ENCODE measurements around the gene ABO. TPM values are rescaled to one million over a fixed set of nuclear protein-coding genes. Genes with fewer than 3 reads are reported as not detected.

Gene ABO
- total and polyA plus RNA-seq, 2 of the 8 experiments (the other 6 are each of a cell fraction or from before 2014, with no cell fraction given) = 0.03 TPM; not detected in 1

GRCh38 chr9:133315997-133316396, 41.0 kb upstream of the ABO start:
- no peak overlapping the region for H3K23ac ChIP-seq (ENCODE audit: insufficient read length)
- H3K27me3 ChIP-seq (replicated peaks in 1 of 4; ENCODE audit: control insufficient read depth in 3 of 4, extremely low read depth in 1 of 4, insufficient read depth in 3 of 4, low read length in 3 of 4) = no peaks in the 10 kb centered on the region
- no peak overlapping the region for H3K18ac ChIP-seq (ENCODE audit: extremely low read depth, low read length)
- no peaks in the 10 kb centered on the region for H3K23me2 ChIP-seq (ENCODE audit: low read depth, low read length)
- no peak overlapping the region for H2BK5ac ChIP-seq (ENCODE audit: low read depth, low read length)
- no peak overlapping the region for H4K5ac ChIP-seq (ENCODE audit: insufficient read length, low read depth, low read length)
- no peaks in the 10 kb centered on the region for H4K20me1 ChIP-seq (replicated peaks in 1 of 2; ENCODE audit: control insufficient read depth in 1 of 2, insufficient read depth in 2 of 2, low read length in 2 of 2)
- H3K4ac ChIP-seq (replicated peaks; ENCODE audit: insufficient read length, low read depth, low read length) = no peak overlapping the region
- no peak for FAIRE-seq
- 73% methylated on average over 2 of the region's 2 CpGs; no CpG with 5 or more reads in 1 of the 2 experiments for WGBS, 2 experiments (ENCODE audit: extremely low coverage in 1 of 2, insufficient coverage in 1 of 2, insufficient read length in 1 of 2, insufficient replicate concordance in 2 of 2, low coverage in 1 of 2, low lambda C conversion rate in 2 of 2, missing lambda C conversion rate in 1 of 2)
- H3K14ac ChIP-seq (ENCODE audit: insufficient read length) = no peak overlapping the region
- no peak overlapping the region for H2BK20ac ChIP-seq (ENCODE audit: low read length)
- H3K4me1 ChIP-seq (replicated peaks in 1 of 4; ENCODE audit: control insufficient read depth in 3 of 4, insufficient read depth in 4 of 4, low read length in 3 of 4) = no peaks in the 10 kb centered on the region
- TF ChIP-seq SAP30 (IDR thresholded peaks at IDR 0.05; ENCODE audit: insufficient read depth, insufficient replicate concordance, low read length) = no peak
- no peak for TF ChIP-seq CTCF (IDR thresholded peaks at IDR 0.05; ENCODE audit: control extremely low read depth in 1 of 3, insufficient read depth in 1 of 3, low read depth in 1 of 3, low read length in 3 of 3)
- TF ChIP-seq ATF3 (IDR thresholded peaks at IDR 0.05; ENCODE audit: insufficient read depth, low read depth, low read length) = no peak
- TF ChIP-seq BCL11A (IDR thresholded peaks at IDR 0.05; ENCODE audit: low read depth in 2 of 2, low read length in 2 of 2) = no peak
- TF ChIP-seq POLR2AphosphoS5 (IDR thresholded peaks at IDR 0.05; ENCODE audit: low read depth, low read length) = no peak
- H2BK15ac ChIP-seq (ENCODE audit: low read length) = no peak overlapping the region
- ChIA-PET CTCF (ENCODE audit: partially characterized antibody) (no interaction called here), POLR2A (ENCODE audit: partially characterized antibody) (no interaction called here)
- H2AK5ac ChIP-seq (ENCODE audit: low read depth, low read length) = no peak overlapping the region
- no peak overlapping the region for H3K9ac ChIP-seq (replicated peaks in 1 of 4; ENCODE audit: extremely low read depth in 1 of 4, low read depth in 3 of 4, low read length in 3 of 4)
- no peak overlapping the region for H3K4me3 ChIP-seq (ENCODE audit: extremely low read depth in 1 of 4, insufficient read depth in 2 of 4, low read depth in 3 of 4, low read length in 4 of 4)
- H3K27ac ChIP-seq (ENCODE audit: low read depth, low read length) = no peak overlapping the region
- no peak for DNase-seq (ENCODE audit: low read depth in 1 of 2, low spot score in 2 of 2)
- no peak overlapping the region for H4K91ac ChIP-seq (replicated peaks; ENCODE audit: insufficient read length, low read length)
- no peaks in the 10 kb centered on the region for H3K79me2 ChIP-seq (ENCODE audit: control insufficient read depth in 1 of 2, insufficient read depth in 2 of 2, low read length in 2 of 2)
- no peak overlapping the region for H2BK120ac ChIP-seq (replicated peaks; ENCODE audit: low read depth, low read length)
- H2AFZ ChIP-seq (ENCODE audit: low read length) = no peak overlapping the region
- no peaks in the 10 kb centered on the region for H3K36me3 ChIP-seq (ENCODE audit: control insufficient read depth in 2 of 4, insufficient read depth in 4 of 4, low read length in 3 of 4)
- no peaks in the 10 kb centered on the region for H3K79me1 ChIP-seq (ENCODE audit: low read depth, low read length)
- H2BK12ac ChIP-seq (ENCODE audit: low read depth, low read length) = no peak overlapping the region
- H3K4me2 ChIP-seq (ENCODE audit: insufficient read depth in 1 of 2, low read depth in 2 of 2, low read length in 2 of 2) = no peak overlapping the region
- H3K56ac ChIP-seq (replicated peaks; ENCODE audit: insufficient read length, low read depth, low read length) = no peak overlapping the region
- H3K9me3 ChIP-seq (ENCODE audit: insufficient read depth in 2 of 2, low read depth in 1 of 2, low read length in 1 of 2) = no peaks in the 10 kb centered on the region; a peak in 1 of 4 replicates
- no peak overlapping the region for H4K8ac ChIP-seq (ENCODE audit: extremely low read depth, insufficient read depth, low read length)
